K562 (cell line): ENCODE results near the gene ABCG1. TPM values are rescaled to one million over a fixed set of nuclear protein-coding genes. Genes with fewer than 3 reads are reported as not detected.

Experiments used
- ATF7 ChIP-seq: fragments of 450-650 bp; IDR thresholded peaks from 2 replicates; pipeline ENCODE4 v1.7.1; 2014; ENCODE audit warnings: mild to moderate bottlenecking, moderate library complexity
- CBFA2T2 ChIP-seq: fragments of 450-650 bp; conservative IDR thresholded peaks from 2 replicates; pipeline ENCODE4 v1.6.1; 2017; ENCODE audit warnings: mild to moderate bottlenecking
- CC2D1A ChIP-seq: fragments of 450-650 bp; IDR thresholded peaks from 2 replicates; pipeline ENCODE4 v1.6.1; 2017; ENCODE audit warnings: mild to moderate bottlenecking
- CTBP1 ChIP-seq: fragments of 450-650 bp; IDR thresholded peaks from 2 replicates; pipeline ENCODE4 v1.6.1; 2016; ENCODE audit warnings: borderline replicate concordance
- DACH1 ChIP-seq: fragments of 450-650 bp; IDR thresholded peaks from 2 replicates; pipeline ENCODE4 v1.6.1; 2018; ENCODE audit not compliant: partially characterized antibody
- EP300 ChIP-seq: IDR thresholded peaks from 2 replicates; pipeline ENCODE4 v1.6.1; 2012; ENCODE audit warnings: low read length, improper control_type of control experiment
- ETV1 ChIP-seq: fragments of 450-650 bp; conservative IDR thresholded peaks from 2 replicates; pipeline ENCODE4 v1.6.1; 2016; ENCODE audit warnings: missing genetic modification characterization, control low read depth, low read depth, missing compliant biosample characterization
- ETV5 ChIP-seq: sonication (generic); formaldehyde crosslinking; IDR thresholded peaks from 2 replicates; pipeline ENCODE4 v1.4.0; 2020; ENCODE audit warnings: low read depth, mild to moderate bottlenecking, missing genetic modification reagents
- GATA2 ChIP-seq: sonication (generic); formaldehyde crosslinking; IDR thresholded peaks from 2 replicates; pipeline ENCODE4 v1.4.0; 2020; ENCODE audit warnings: mild to moderate bottlenecking, missing genetic modification reagents
- HDAC2 ChIP-seq: fragments of 450-650 bp; IDR thresholded peaks from 2 replicates; pipeline ENCODE4 v1.6.1; 2016; ENCODE audit warnings: mild to moderate bottlenecking
- HNRNPH1 ChIP-seq: fragments of 200-400 bp; formaldehyde crosslinking; optimal IDR thresholded peaks from 2 replicates; pipeline ENCODE3; 2017; ENCODE audit warnings: low read depth, mild to moderate bottlenecking, low read length, moderate library complexity
- KDM2B ChIP-seq: fragments of 250-450 bp; sonication (Bioruptor Pico); IDR thresholded peaks from 2 replicates; pipeline ENCODE4 v1.8.0; 2021; ENCODE audit warnings: mild to moderate bottlenecking, moderate library complexity
- NRF1 ChIP-seq, 2 experiments: fragments of 450-650 bp; IDR thresholded peaks in 1 of 2; conservative IDR thresholded peaks in 1 of 2; 2 replicates each; pipeline ENCODE4 v1.6.1; 2014; ENCODE audit warnings: mild to moderate bottlenecking in 2 of 2
- PBX2 ChIP-seq, 2 experiments: IDR thresholded peaks in 1 of 2; conservative IDR thresholded peaks in 1 of 2; 2 replicates each; pipeline ENCODE4 v1.6.1; 2016; ENCODE audit warnings: low read depth in 2 of 2, mild to moderate bottlenecking in 1 of 2, missing compliant biosample characterization in 1 of 2, missing genetic modification characterization in 1 of 2, moderate library complexity in 1 of 2
- PKNOX1 ChIP-seq: fragments of 450-650 bp; IDR thresholded peaks from 2 replicates; pipeline ENCODE4 v1.6.1; 2016
- RAD21 ChIP-seq, 2 experiments: fragments of 250-450 bp in 1 of 2; fragments of 450-650 bp in 1 of 2; sonication (Bioruptor Pico) in 1 of 2; formaldehyde crosslinking in 1 of 2; IDR thresholded peaks in 1 of 2; conservative IDR thresholded peaks in 1 of 2; 2 replicates each; pipeline versions ENCODE4 v1.4.0 to v1.8.0; 2020 to 2022; ENCODE audit warnings: mild to moderate bottlenecking in 2 of 2, moderate library complexity in 1 of 2
- RB1 ChIP-seq: fragments of 450-650 bp; IDR thresholded peaks from 2 replicates; pipeline ENCODE4 v1.6.1; 2017; ENCODE audit warnings: low read depth, mild to moderate bottlenecking
- SIN3B ChIP-seq: fragments of 450-650 bp; IDR thresholded peaks from 2 replicates; pipeline ENCODE4 v1.6.1; 2017; ENCODE audit warnings: low read depth, mild to moderate bottlenecking, moderate library complexity
- STAG1 ChIP-seq: sonication (generic); formaldehyde crosslinking; IDR thresholded peaks from 2 replicates; pipeline ENCODE4 v1.5.0; 2020; ENCODE audit warnings: missing genetic modification reagents, borderline replicate concordance
- ZNF134 ChIP-seq: fragments of 250-450 bp; sonication (Bioruptor Pico); conservative IDR thresholded peaks from 2 replicates; pipeline ENCODE4 v1.4.0; 2020
- ZNF217 ChIP-seq: sonication (generic); formaldehyde crosslinking; IDR thresholded peaks from 2 replicates; pipeline ENCODE4 v1.8.0; 2022; ENCODE audit warnings: mild to moderate bottlenecking, missing genetic modification reagents
- ZNF445 ChIP-seq: fragments of 250-450 bp; sonication (Bioruptor Pico); IDR thresholded peaks from 2 replicates; pipeline ENCODE4 v1.4.0; 2020; ENCODE audit warnings: low read depth, mild to moderate bottlenecking, moderate library complexity
- polyA plus RNA-seq, 8 experiments: library from polyadenylated mRNA; depleted of rRNA in 4 of 8; stranded (reverse) in 5 of 8; unstranded in 3 of 8; fragments of >200 nt; fragmentation: Nextera tagmentation in 2 of 8; fragmentation: Illumina TruSeq in 1 of 8; extraction: Ambion mirVana in 2 of 8; extraction: Trizol in 1 of 8; gene quantifications; 2 replicates each; pipeline versions ENCODE4 v1.2.1 to v1.2.3, GENCODE V29; 2011 to 2014; ENCODE audit warnings: inconsistent platforms in 1 of 8, missing spikeins in 1 of 8
- total RNA-seq, 7 experiments: library from RNA; depleted of rRNA in 6 of 7; stranded (reverse); fragments of >200 nt in 6 of 7; fragmentation: Illumina TruSeq in 2 of 7; extraction: Trizol in 2 of 7; gene quantifications; 2 replicates each; pipeline versions ENCODE4 v1.2.1 to v1.2.3, GENCODE V29; 2011 to 2021; ENCODE audit warnings: low replicate concordance in 1 of 7
- TF ChIP-seq, protein P1 (sequence below), 3 experiments: IDR thresholded peaks in 2 of 3; conservative IDR thresholded peaks in 1 of 3; 2 replicates each; pipeline ENCODE4 v1.5.1; 2011 to 2012; ENCODE audit warnings: low read length in 3 of 3, mild to moderate bottlenecking in 3 of 3, control low read depth in 2 of 3, improper control_type of control experiment in 1 of 3, inconsistent platforms in 1 of 3, low read depth in 1 of 3, mixed read lengths in 1 of 3, moderate library complexity in 1 of 3; ENCODE audit not compliant: insufficient read depth in 2 of 3

ABCG1 gene
- total and polyA plus RNA-seq, 9 of the 15 experiments (the other 6 are each of a cell fraction or from before 2014, with no cell fraction given): 0.04 to 0.09 TPM; not detected in 7

GRCh38 chr21:42337830-42338728 lies 119.1 kb downstream of the ABCG1 start (continued):
- TF ChIP-seq ZNF134 (no peak), NRF1 (conservative IDR thresholded peaks at IDR 0.05 in 1 of 2, IDR thresholded peaks at IDR 0.05 in 1 of 2) (peak; percentile 18 to 32; a peak in 2 of 4 replicates), CTBP1 (peak; percentile 38; the same call in 1 of the 2 replicates), CBFA2T2 (no peak), STAG1 (CRISPR knock-in tag) (peak; percentile 54; the same call in 1 of the 2 replicates), RAD21 (CRISPR knock-in tag; conservative IDR thresholded peaks at IDR 0.05 in 1 of 2, IDR thresholded peaks at IDR 0.05 in 1 of 2) (peak; percentile 61 to 77), HNRNPH1 (no peak), KDM2B (CRISPR knock-in tag) (no peak), HDAC2 (no peak), PBX2 (CRISPR knock-in tag; IDR thresholded peaks at IDR 0.05; ENCODE audit: low read depth) (no peak), PBX2 (tag; conservative IDR thresholded peaks at IDR 0.05; ENCODE audit: low read depth) (no peak), RB1 (peak; percentile 42; the same call in 1 of the 2 replicates), ATF7 (no peak), CC2D1A (no peak), ZNF217 (CRISPR knock-in tag) (no peak), SIN3B (0 out of 2 replicates have a peak, but pooled peaks have one; percentile 8), EP300 (peak; percentile 42; the same call in 1 of the 2 replicates), ETV5 (CRISPR knock-in tag) (no peak), PKNOX1 (no peak), GATA2 (no peak), DACH1 (peak; percentile 35), ZNF445 (no peak), ETV1 (tag) (0 out of 2 replicates have a peak, but pooled peaks have one; percentile 11)
- TF ChIP-seq, protein P1, sequence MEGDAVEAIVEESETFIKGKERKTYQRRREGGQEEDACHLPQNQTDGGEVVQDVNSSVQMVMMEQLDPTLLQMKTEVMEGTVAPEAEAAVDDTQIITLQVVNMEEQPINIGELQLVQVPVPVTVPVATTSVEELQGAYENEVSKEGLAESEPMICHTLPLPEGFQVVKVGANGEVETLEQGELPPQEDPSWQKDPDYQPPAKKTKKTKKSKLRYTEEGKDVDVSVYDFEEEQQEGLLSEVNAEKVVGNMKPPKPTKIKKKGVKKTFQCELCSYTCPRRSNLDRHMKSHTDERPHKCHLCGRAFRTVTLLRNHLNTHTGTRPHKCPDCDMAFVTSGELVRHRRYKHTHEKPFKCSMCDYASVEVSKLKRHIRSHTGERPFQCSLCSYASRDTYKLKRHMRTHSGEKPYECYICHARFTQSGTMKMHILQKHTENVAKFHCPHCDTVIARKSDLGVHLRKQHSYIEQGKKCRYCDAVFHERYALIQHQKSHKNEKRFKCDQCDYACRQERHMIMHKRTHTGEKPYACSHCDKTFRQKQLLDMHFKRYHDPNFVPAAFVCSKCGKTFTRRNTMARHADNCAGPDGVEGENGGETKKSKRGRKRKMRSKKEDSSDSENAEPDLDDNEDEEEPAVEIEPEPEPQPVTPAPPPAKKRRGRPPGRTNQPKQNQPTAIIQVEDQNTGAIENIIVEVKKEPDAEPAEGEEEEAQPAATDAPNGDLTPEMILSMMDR (IDR thresholded peaks at IDR 0.05 in 2 of 3, conservative IDR thresholded peaks at IDR 0.05 in 1 of 3; ENCODE audit: insufficient read depth in 2 of 3, low read depth in 1 of 3, low read length in 3 of 3): peak; percentile 87 to 88 (median 88)
